HG02798 (cell line): ENCODE data around the gene NCEH1.

ENCODE experiments used
- ATAC-seq: cut with Tn5 transposase; IDR thresholded peaks from one replicate; pipeline ENCODE4 v1.9.1; 2021; ENCODE audit warnings: mild to moderate bottlenecking; ENCODE audit not compliant: unreplicated experiment, poor library complexity

NCEH1 gene

DNA sequence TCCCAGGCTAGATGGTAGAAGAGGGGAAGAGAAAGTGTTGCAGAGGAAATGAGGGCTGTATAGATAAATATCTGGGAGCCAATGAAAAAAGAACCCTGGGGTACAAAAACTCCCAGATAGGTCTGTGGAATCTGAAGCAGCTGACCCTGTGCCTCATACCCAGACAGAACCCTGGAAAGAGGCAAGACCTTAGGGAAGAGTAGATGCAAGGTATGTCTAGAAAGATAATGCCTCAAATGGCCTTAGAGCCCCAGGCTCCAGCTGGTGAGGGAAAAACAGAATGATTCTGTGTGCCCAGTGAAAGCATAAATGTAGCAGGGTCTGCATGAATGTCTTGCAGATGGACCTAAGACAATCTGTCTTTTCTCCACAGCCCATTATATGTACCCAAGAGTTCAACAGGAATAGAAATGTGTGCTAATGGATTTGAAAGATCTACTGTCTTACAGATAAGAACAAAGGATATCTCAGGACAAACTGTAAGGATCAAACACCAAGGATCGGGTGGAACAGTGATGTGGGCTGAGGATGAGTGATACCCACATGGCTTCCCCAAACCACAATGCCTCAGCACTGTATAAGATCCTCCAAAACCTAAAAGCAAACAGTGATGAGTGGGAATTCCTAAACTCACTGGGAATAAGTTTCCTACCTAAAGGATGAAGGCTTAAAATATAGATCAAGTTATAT is 58.8 kb downstream of the NCEH1 start:
- ATAC-seq, result no peak

DNA sequence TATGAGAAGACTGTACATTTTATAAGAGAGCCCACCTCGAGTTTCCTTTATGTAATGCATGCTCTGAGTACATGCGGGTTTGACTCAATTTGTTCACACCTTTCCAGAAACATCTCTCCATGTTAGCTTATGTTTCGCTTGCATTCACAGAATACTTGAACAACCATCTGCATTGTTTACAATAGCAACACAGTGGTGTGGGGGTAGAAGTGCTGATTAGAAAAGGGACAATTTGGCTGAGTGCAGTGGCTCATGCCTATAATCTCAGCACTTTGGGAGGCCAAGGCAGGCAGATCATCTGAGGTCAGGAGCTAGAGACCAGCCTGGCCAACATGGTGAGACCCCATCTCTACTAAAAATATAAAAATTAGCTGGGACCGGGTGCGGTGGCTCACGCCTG is 60.9 kb downstream of the NCEH1 start:
- ATAC-seq, result no peak

GRCh38 chr3:172648747-172649146 is 62.1 kb downstream of the NCEH1 start:
- ATAC-seq, result no peak

GRCh38 chr3:172647823-172648222 is 63.0 kb downstream of the NCEH1 start:
- no peak for ATAC-seq

GRCh38 chr3:172647080-172647479 is 63.8 kb downstream of the NCEH1 start:
- no peak for ATAC-seq

- ATAC-seq, result no peak
These were observed 64.3 kb downstream of the NCEH1 start for GRCh38 chr3:172646439-172647015.

DNA sequence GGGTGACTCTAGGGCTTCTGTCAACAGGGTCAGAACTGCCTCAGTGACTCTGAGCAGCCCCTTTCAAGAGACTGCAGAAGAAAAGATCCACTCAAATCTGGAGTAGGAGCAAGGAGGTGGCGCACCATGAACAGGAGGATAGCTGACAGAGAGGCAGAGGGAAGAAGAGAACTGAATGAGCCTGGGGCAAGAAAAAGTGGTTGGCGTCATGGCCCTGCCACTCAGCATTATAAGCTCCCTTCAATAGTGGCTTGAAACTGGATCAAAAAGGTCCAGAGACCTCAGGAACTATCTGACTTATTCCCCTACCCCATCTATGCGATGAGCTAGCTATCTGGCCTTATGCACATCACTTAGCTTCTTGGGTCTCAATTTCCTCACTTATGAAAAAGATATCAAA is 66.6 kb downstream of the NCEH1 start:
- no peak for ATAC-seq

GRCh38 chr3:172643506-172644179 is 67.2 kb downstream of the NCEH1 start:
- ATAC-seq, result no peak

DNA sequence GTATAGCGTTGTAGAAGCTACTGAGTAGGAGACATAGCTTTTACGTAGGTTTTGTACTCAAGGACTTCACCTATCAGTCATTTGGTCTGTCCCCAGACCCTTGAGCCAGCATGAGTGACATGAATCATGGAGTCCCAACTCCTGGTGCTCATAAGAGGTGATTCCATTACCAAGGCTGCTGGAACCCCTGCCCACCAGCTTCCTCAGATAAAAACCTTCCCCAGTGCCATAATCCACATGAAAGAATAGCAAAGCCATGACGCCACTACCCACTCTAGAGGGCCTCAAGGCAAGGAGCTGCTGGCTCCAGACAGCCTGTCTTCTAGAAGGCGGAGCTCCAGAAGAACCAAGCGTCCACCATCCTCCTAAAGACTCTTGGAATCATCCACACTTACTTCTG is 69.6 kb downstream of the NCEH1 start:
- no peak for ATAC-seq

GRCh38 chr3:172640751-172641150 is 70.1 kb downstream of the NCEH1 start:
- ATAC-seq, result no peak

DNA sequence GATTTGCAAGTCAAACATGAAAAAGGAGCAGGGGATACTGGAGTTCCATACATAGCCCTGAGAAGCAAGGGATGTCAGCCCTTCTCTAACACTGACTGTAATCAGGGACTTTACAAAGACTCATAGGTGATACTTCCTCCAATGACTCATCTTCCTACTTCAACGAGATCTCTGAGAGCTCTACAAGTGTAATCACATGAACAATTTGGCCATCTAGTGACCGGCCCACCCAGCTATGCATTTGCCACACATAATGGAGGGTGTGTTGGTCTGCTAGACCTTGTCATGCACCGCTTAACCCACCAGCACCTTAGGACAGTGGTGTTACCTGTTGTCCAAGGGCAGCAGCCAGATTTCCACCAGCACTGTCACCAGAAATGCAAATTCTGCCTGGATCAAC is 75.3 kb downstream of the NCEH1 start:
- peak; percentile 99 for ATAC-seq

DNA sequence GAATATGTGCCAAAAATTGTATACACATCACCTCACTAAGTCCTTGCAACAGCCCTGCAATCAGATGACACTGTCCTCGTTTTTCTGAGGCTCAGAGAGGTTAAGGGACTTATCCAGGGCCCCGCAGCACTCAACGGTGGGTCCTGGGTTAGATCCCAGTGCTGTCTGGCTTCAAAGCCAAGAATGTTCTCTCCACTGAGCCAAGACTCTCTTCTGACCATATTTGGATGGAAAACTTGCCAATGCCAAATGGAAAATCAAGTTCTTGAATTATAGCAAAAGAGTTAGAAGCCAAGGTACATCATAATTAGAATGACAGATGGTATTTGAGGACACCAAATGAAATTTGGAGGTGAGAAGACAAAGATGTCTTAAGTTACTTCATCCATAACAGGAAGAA is 75.9 kb downstream of the NCEH1 start:
- no peak for ATAC-seq

DNA sequence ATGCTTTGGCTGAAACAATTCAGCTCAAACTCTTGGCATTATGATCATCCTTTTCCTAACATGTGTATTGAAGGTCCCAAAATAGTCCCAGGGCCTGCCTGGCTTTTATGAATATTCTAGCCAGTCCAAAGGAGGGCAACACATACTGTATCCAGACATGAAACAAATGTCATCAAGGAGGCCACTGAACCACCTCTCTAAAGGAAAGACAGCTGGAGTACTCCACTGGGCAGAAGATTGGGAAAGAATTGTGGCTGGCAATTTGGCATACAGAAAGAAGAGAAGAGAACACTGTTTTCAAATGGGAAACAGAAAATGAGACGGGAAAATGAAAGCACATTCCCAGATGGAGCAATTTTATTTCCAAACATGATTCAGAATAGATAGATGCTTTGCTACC is 80.6 kb downstream of the NCEH1 start:
- no peak for ATAC-seq

GRCh38 chr3:172629470-172629869 is 81.4 kb downstream of the NCEH1 start:
- no peak for ATAC-seq

- no peak for ATAC-seq
These were observed 83.6 kb downstream of the NCEH1 start for GRCh38 chr3:172627057-172627809.

DNA sequence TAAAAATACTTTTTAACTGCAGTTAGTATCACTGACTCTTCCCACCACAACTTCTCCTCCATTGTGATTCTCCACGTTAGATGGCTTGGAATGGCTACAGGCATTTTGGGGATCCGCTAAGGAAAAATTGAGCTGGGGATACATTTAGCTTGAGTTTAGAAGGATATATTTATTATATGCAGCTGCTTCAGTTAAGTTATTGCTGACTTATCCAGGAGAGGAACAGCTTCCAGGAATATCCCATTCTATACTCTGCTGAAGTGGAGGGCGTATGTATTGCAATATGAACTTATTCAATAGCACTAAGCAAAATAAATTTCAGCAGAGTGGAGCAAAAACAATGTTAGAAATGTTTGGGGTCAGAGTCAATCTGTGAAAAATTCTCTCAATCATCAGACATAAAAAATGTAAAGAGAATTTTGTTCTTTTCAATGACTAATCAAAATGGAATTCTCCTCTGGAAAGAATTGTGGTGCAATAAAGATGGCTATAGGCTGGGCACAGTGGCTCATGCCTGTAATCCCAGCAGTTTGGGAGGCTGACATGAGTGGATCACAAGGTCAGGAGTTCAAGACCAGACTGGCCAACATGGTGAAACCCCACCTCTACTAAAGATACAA is 84.7 kb downstream of the NCEH1 start:
- no peak for ATAC-seq

DNA sequence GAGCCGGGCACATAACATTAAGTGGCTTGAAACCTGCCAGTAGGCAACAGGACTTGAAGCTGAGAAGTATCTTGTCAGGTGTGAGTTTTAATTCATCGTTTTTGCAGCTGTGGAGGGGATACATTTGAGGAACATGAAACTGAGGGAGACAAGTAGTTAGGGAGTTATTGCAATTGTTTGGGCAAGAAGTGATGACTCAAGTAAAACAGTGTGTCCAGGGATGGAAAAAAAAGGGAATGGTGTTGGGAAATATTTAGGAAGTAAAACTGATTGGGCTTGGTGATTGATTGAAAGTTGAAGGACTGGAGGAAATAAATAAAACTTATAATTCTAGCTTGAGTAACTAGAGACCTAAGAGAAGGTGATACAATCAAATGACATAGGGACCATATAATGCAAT is 85.5 kb downstream of the NCEH1 start:
- no peak for ATAC-seq

DNA sequence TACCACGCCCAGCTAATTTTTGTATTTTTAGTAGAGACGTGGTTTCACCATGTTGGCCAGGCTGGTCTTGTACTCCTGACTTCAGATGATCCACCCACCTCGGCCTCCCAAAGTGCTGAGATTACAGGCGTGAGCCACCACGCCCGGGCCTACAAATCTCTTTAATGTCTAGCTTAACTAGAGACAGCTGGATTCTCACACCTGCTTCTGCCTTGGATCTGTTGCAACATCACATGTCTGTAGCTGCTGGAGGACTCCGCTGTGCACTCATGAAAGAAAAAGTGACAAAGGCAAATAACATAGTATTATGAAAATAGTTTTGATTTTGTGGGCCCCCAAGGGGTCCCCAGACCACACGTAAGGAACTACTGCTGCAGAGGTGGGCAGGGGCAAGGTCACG is 85.9 kb downstream of the NCEH1 start:
- ATAC-seq, result no peak

- ATAC-seq, result no peak
These were observed 87.8 kb downstream of the NCEH1 start for GRCh38 chr3:172622916-172623700.

DNA sequence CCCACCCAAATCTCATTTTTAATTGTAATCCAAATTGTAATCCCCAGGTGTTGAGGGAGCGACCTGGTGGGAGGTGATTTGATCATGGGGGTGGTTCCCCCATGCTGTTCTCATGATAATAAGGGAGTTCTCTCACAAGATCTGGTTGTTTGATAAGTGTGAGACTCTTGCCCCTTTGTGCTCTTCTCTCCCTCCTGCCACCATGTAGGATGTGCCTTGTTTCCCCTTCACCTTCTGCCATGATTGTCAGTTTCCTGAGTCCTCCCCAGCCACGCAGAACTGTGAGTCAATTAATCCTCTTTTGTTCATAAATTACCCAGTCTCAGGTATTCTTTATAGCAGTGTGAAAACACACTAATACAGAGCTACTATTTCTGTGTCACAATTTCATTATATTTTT is 88.7 kb downstream of the NCEH1 start:
- ATAC-seq, result no peak
